IMR-90 (cell line): ENCODE measurements around the gene EIF4G2. TPM values are rescaled to one million over a fixed set of nuclear protein-coding genes. Genes with fewer than 3 reads are reported as not detected.

ENCODE experiments used
- ATAC-seq: fragments of 200-7000 bp; cut with Tn5 transposase; 2 replicates; pipeline ENCODE4 v1.9.1; 2020; ENCODE audit warnings: low read depth, mild to moderate bottlenecking, moderate library complexity
- BruUV-seq: library from RNA; stranded (reverse); fragments of 400-500 nt; replicated peaks from 2 replicates; lab custom pipeline; 2021; lab: Mats Ljungman, UMichigan
- CTCF ChIA-PET: fragments of 300-600 bp; formaldehyde crosslinking; extraction: SDS; loops from one replicate; lab custom pipeline; 2021; ENCODE audit warnings: antibody characterized with exemption; lab: Yijun Ruan, JAX
- POLR2A ChIA-PET: fragments of 300-600 bp; sonication (Branson Sonifier 250); formaldehyde crosslinking; loops from one replicate; lab custom pipeline; 2022; ENCODE audit warnings: antibody characterized with exemption; ENCODE audit not compliant: unreplicated experiment; lab: Charles Lee
- DNase-seq: peaks from one replicate; pipeline ENCODE4 v3.0.0; 2013
- H2AFZ ChIP-seq: replicated peaks from 2 replicates; pipeline ENCODE3; 2013; ENCODE audit warnings: low read length, mild to moderate bottlenecking; ENCODE audit not compliant: poor library complexity
- H2AK5ac ChIP-seq: 2 replicates; pipeline ENCODE4 v1.6.1; 2013; ENCODE audit warnings: low read depth, low read length, inconsistent platforms
- H2AK9ac ChIP-seq: replicated peaks from 2 replicates; pipeline ENCODE3; 2013; ENCODE audit warnings: mild to moderate bottlenecking, low read depth, low read length, moderate library complexity; ENCODE audit not compliant: poor library complexity
- H2BK120ac ChIP-seq: 2 replicates; pipeline ENCODE4 v1.6.1; 2013; ENCODE audit warnings: low read depth, low read length, inconsistent platforms
- H2BK15ac ChIP-seq: 3 replicates; pipeline ENCODE4 v1.6.1; 2013; ENCODE audit warnings: low read depth, low read length, inconsistent platforms
- H2BK20ac ChIP-seq: 2 replicates; pipeline ENCODE4 v1.6.1; 2013; ENCODE audit warnings: low read depth, mild to moderate bottlenecking, inconsistent platforms, low read length, moderate library complexity
- H2BK5ac ChIP-seq: 2 replicates; pipeline ENCODE4 v1.6.1; 2013; ENCODE audit warnings: mild to moderate bottlenecking, low read depth, low read length, inconsistent platforms; ENCODE audit not compliant: poor library complexity, severe bottlenecking
- H3K14ac ChIP-seq: replicated peaks from 2 replicates; pipeline ENCODE4 v1.6.1; 2013; ENCODE audit warnings: low read depth, low read length, inconsistent platforms
- H3K18ac ChIP-seq: 2 replicates; pipeline ENCODE4 v1.6.1; 2013; ENCODE audit warnings: low read depth, low read length, control low read depth
- H3K23ac ChIP-seq: 2 replicates; pipeline ENCODE4 v1.6.1; 2013; ENCODE audit warnings: low read depth, low read length, inconsistent platforms
- H3K27ac ChIP-seq: 2 replicates; pipeline ENCODE4 v1.5.1; 2013; ENCODE audit warnings: mild to moderate bottlenecking, control low read depth, low read length; ENCODE audit not compliant: insufficient read depth
- H3K27me3 ChIP-seq: 2 replicates; pipeline ENCODE4 v1.6.1; 2013; ENCODE audit warnings: low read length; ENCODE audit not compliant: control insufficient read depth, insufficient read depth
- H3K36me3 ChIP-seq: 2 replicates; pipeline ENCODE4 v1.6.1; 2013; ENCODE audit warnings: low read length, mixed read lengths; ENCODE audit not compliant: control insufficient read depth, insufficient read depth
- H3K4ac ChIP-seq: 2 replicates; pipeline ENCODE4 v1.6.1; 2013; ENCODE audit warnings: low read depth, low read length, inconsistent platforms
- H3K4me1 ChIP-seq: 2 replicates; pipeline ENCODE4 v1.6.1; 2013; ENCODE audit warnings: low read length, mixed read lengths; ENCODE audit not compliant: control insufficient read depth, insufficient read depth
- H3K4me2 ChIP-seq: 2 replicates; pipeline ENCODE4 v1.6.1; 2013; ENCODE audit warnings: low read depth, mild to moderate bottlenecking, control low read depth, low read length, moderate library complexity
- H3K4me3 ChIP-seq: 2 replicates; pipeline ENCODE4 v1.5.1; 2013; ENCODE audit warnings: low read depth, mild to moderate bottlenecking, control low read depth, low read length, moderate library complexity; ENCODE audit not compliant: insufficient read depth
- H3K56ac ChIP-seq: 2 replicates; pipeline ENCODE4 v1.6.1; 2013; ENCODE audit warnings: low read length, inconsistent platforms; ENCODE audit not compliant: insufficient read depth; ENCODE audit errors: extremely low read depth
- H3K79me1 ChIP-seq, 2 experiments: 2 replicates each; pipeline ENCODE4 v1.6.1; 2013; ENCODE audit warnings: low read length in 2 of 2, inconsistent platforms in 1 of 2, low read depth in 1 of 2
- H3K9ac ChIP-seq: 2 replicates; pipeline ENCODE4 v1.6.1; 2013; ENCODE audit warnings: low read depth, low read length, control low read depth
- H3K9me1 ChIP-seq: 2 replicates; pipeline ENCODE4 v1.6.1; 2013; ENCODE audit warnings: low read length, inconsistent platforms; ENCODE audit not compliant: insufficient read depth
- H3K9me3 ChIP-seq: 2 replicates; pipeline ENCODE4 v1.6.1; 2013; ENCODE audit warnings: low read length; ENCODE audit not compliant: control insufficient read depth, insufficient read depth
- H4K20me1 ChIP-seq: 2 replicates; pipeline ENCODE4 v1.6.1; 2013; ENCODE audit warnings: low read length, inconsistent platforms; ENCODE audit not compliant: insufficient read depth
- H4K5ac ChIP-seq: 2 replicates; pipeline ENCODE4 v1.6.1; 2013; ENCODE audit warnings: mild to moderate bottlenecking, low read depth, low read length, control low read depth
- H4K8ac ChIP-seq, 2 experiments: 2 replicates each; pipeline ENCODE4 v1.6.1; 2013; ENCODE audit warnings: low read depth in 2 of 2, low read length in 2 of 2, control low read depth in 1 of 2, inconsistent platforms in 1 of 2
- H4K91ac ChIP-seq: 2 replicates; pipeline ENCODE4 v1.6.1; 2013; ENCODE audit warnings: low read depth, low read length, inconsistent platforms; ENCODE audit not compliant: insufficient read depth
- CEBPB ChIP-seq: IDR thresholded peaks from 2 replicates; pipeline ENCODE4 v1.6.1; 2012; ENCODE audit warnings: low read depth, low read length, improper control_type of control experiment
- CHD1 ChIP-seq: IDR thresholded peaks from 2 replicates; pipeline ENCODE4 v1.6.1; 2012; ENCODE audit warnings: low read depth, low read length, improper control_type of control experiment
- MAFK ChIP-seq: IDR thresholded peaks from 2 replicates; pipeline ENCODE4 v1.6.1; 2012; ENCODE audit warnings: low read depth, low read length, improper control_type of control experiment
- MAZ ChIP-seq: IDR thresholded peaks from 2 replicates; pipeline ENCODE4 v1.6.1; 2012; ENCODE audit warnings: low read depth, mild to moderate bottlenecking, low read length, improper control_type of control experiment, moderate library complexity, borderline replicate concordance
- MXI1 ChIP-seq: IDR thresholded peaks from 2 replicates; pipeline ENCODE4 v1.6.1; 2012; ENCODE audit warnings: low read depth, mild to moderate bottlenecking, low read length, moderate library complexity, borderline replicate concordance
- POLR2A ChIP-seq: IDR thresholded peaks from 2 replicates; pipeline ENCODE4 v1.6.1; 2012; ENCODE audit warnings: mild to moderate bottlenecking, low read depth, low read length
- RAD21 ChIP-seq: IDR thresholded peaks from 2 replicates; pipeline ENCODE4 v1.6.1; 2012; ENCODE audit warnings: low read length, improper control_type of control experiment
- RCOR1 ChIP-seq: IDR thresholded peaks from 2 replicates; pipeline ENCODE4 v1.6.1; 2012; ENCODE audit warnings: mild to moderate bottlenecking, low read length, improper control_type of control experiment; ENCODE audit not compliant: insufficient replicate concordance
- RFX5 ChIP-seq: IDR thresholded peaks from 2 replicates; pipeline ENCODE4 v1.8.0; 2012; ENCODE audit warnings: low read depth, mild to moderate bottlenecking, low read length, moderate library complexity
- SMC3 ChIP-seq: fragments of 150-350 bp; IDR thresholded peaks from 2 replicates; pipeline ENCODE4 v1.6.1; 2016; ENCODE audit warnings: low read depth, mild to moderate bottlenecking, antibody characterized with exemption, low read length, moderate library complexity
- USF2 ChIP-seq: fragments of 150-350 bp; IDR thresholded peaks from 2 replicates; pipeline ENCODE4 v1.6.1; 2017; ENCODE audit warnings: mild to moderate bottlenecking, antibody characterized with exemption, low read length, low read depth
- dilution Hi-C: fragments of 300-500 bp; cut with HindIII; formaldehyde crosslinking; loops from one replicate; pipeline ENCODE4 v1.14.3; 2018; ENCODE audit warnings: low sequenced_read_pairs; ENCODE audit not compliant: unreplicated experiment
- in situ Hi-C: fragments of 300-500 bp; cut with MboI; formaldehyde crosslinking; loops from 3 replicates; pipeline ENCODE4 v1.14.3; 2019; ENCODE audit warnings: low sequenced_read_pairs, inconsistent platforms, mixed read lengths
- intact Hi-C: fragments of 100-400 bp; cut with micrococcal nuclease; formaldehyde crosslinking; loops from 2 replicates; pipeline ENCODE4 v1.10.0; 2022
- polyA plus RNA-seq, 3 experiments: library from polyadenylated mRNA; depleted of rRNA; stranded (reverse); fragments of >200 nt; gene quantifications; 2 replicates each; pipeline ENCODE4 v1.2.3, GENCODE V29; 2012; ENCODE audit warnings: low replicate concordance in 1 of 3
- total RNA-seq: library from RNA; depleted of rRNA; stranded (reverse); fragments of >200 nt; gene quantifications from 2 replicates; pipeline ENCODE4 v1.2.3, GENCODE V29; 2012
- TF ChIP-seq, protein P1 (sequence below): fragments of 150-350 bp; IDR thresholded peaks from 2 replicates; pipeline ENCODE4 v1.6.1; 2016; ENCODE audit warnings: low read depth, mild to moderate bottlenecking, low read length, moderate library complexity, borderline replicate concordance
- TF ChIP-seq, protein P2 (sequence below): conservative IDR thresholded peaks from 2 replicates; pipeline ENCODE4 v1.5.1; 2012; ENCODE audit warnings: mild to moderate bottlenecking, low read depth, low read length, improper control_type of control experiment

Gene EIF4G2
- total and polyA plus RNA-seq, 2 of the 4 experiments (the other 2 are of a cell fraction): 492 to 1,216 TPM

DNA sequence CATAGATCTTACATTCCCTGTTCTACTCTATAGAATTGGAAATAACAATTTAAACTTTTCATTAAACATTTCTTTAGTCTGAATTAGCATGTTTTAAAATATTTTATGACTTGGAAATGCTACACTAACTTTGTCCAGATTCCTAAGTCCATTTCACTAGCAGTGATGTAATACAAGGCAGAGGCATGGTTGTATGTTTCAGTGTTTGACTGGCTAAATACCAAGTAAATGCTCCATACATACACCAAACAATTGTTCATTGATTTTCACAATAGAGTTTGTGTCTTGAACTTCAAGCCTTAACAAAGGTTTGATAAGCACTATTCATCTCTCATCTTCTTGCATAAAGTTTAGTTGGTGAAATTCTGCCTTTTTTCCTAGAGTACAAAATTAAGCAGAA lies 35.6 kb upstream of the EIF4G2 start:
- no peak overlapping the region for H3K23ac ChIP-seq
- no peak overlapping the region for H2BK15ac ChIP-seq
- H2AK9ac ChIP-seq: no peak overlapping the region
- H3K4me2 ChIP-seq: peak overlapping the region; percentile 40; the same call in 1 of the 2 replicates
- no peak overlapping the region for H3K4ac ChIP-seq
- H4K8ac ChIP-seq: no peak overlapping the region
- no peak overlapping the region for H3K27ac ChIP-seq
- no peak overlapping the region for H3K14ac ChIP-seq
- no peaks in the 10 kb centered on the region for H3K9me3 ChIP-seq
- no peaks in the 10 kb centered on the region for H3K36me3 ChIP-seq
- peak; percentile 37 for DNase-seq
- H2AK5ac ChIP-seq: no peak overlapping the region
- no peak overlapping the region for H2BK120ac ChIP-seq
- no peak overlapping the region for H3K18ac ChIP-seq
- no TSS peak for BruUV-seq
- H3K9me1 ChIP-seq: peaks cover 7% of the 10 kb centered on the region
- no peak overlapping the region for H4K5ac ChIP-seq
- H4K20me1 ChIP-seq: no peaks in the 10 kb centered on the region
- H3K79me1 ChIP-seq: peaks cover 0 to 9% of the 10 kb centered on the region in 2 experiments; a peak in 1 of 4 replicates
- POLR2A ChIA-PET: interaction anchor here (1.1 kb wide), 1 partner anchor 35 kb away, joined by 3 read pairs; no protein-coding TSS in a partner anchor
- in situ Hi-C loops: no loop called here
- CTCF ChIA-PET: interaction anchor here (0.5 kb wide), 1 partner anchor 309 kb away, joined by 3 read pairs; no protein-coding TSS in a partner anchor
- H4K91ac ChIP-seq: no peak overlapping the region
- H2BK20ac ChIP-seq: no peak overlapping the region
- no peak overlapping the region for H2AFZ ChIP-seq
- peak; percentile 61 for ATAC-seq
- H3K56ac ChIP-seq: no peak overlapping the region
- no peaks in the 10 kb centered on the region for H3K27me3 ChIP-seq
- H3K4me3 ChIP-seq: no peak overlapping the region
- intact Hi-C loops: no loop called here
- peaks cover 2% of the 10 kb centered on the region; the same call in 1 of the 2 replicates for H3K4me1 ChIP-seq
- TF ChIP-seq SMC3 (no peak), USF2 (no peak), MAZ (no peak), CHD1 (no peak), MAFK (no peak), POLR2A (no peak), RCOR1 (no peak), MXI1 (no peak), CEBPB (no peak), RAD21 (no peak), RFX5 (no peak)
- TF ChIP-seq, protein P1, sequence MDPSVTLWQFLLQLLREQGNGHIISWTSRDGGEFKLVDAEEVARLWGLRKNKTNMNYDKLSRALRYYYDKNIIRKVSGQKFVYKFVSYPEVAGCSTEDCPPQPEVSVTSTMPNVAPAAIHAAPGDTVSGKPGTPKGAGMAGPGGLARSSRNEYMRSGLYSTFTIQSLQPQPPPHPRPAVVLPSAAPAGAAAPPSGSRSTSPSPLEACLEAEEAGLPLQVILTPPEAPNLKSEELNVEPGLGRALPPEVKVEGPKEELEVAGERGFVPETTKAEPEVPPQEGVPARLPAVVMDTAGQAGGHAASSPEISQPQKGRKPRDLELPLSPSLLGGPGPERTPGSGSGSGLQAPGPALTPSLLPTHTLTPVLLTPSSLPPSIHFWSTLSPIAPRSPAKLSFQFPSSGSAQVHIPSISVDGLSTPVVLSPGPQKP: no peak
- TF ChIP-seq, protein P2, sequence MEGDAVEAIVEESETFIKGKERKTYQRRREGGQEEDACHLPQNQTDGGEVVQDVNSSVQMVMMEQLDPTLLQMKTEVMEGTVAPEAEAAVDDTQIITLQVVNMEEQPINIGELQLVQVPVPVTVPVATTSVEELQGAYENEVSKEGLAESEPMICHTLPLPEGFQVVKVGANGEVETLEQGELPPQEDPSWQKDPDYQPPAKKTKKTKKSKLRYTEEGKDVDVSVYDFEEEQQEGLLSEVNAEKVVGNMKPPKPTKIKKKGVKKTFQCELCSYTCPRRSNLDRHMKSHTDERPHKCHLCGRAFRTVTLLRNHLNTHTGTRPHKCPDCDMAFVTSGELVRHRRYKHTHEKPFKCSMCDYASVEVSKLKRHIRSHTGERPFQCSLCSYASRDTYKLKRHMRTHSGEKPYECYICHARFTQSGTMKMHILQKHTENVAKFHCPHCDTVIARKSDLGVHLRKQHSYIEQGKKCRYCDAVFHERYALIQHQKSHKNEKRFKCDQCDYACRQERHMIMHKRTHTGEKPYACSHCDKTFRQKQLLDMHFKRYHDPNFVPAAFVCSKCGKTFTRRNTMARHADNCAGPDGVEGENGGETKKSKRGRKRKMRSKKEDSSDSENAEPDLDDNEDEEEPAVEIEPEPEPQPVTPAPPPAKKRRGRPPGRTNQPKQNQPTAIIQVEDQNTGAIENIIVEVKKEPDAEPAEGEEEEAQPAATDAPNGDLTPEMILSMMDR: no peak
- no peak overlapping the region for H3K9ac ChIP-seq
- dilution Hi-C loops: no loop called here
- no peak overlapping the region for H2BK5ac ChIP-seq
